ENCODE measurements around the gene FARS2.

FARS2 gene

DNA sequence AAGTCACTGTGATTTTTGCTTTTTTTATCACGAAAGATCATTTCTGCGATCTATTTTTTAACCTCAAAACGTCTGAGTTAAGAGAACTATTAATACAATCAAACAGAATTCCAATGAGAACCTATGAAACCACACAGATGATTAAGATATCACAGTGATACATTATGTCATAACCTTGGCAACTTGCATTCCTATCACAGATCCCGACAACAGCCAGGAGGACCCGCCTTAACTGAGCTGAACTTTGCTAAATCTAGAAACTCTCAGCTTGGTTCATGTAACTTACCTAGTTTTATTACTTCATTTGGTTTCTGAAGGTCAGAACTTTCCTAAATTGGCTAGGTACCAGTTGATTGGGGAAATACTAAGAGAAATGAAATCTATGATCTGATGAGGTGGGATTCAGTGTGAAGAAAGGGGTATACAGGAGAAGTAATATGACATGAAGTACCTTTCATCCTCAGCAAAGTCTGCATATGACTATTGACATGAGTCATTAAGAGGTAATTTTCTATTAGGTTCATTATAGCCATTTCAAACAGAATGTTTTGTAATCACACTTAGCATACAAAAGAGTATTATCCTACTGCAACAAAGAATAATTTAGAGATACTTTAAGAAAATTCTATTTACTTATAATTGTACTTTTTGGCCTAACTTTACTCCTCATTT lies 11.7 kb upstream of the FARS2 start:
- DNase-seq = no peak

- no peak for DNase-seq
These were observed 10.9 kb upstream of the FARS2 start for GRCh38 chr6:5250451-5250850.

DNA sequence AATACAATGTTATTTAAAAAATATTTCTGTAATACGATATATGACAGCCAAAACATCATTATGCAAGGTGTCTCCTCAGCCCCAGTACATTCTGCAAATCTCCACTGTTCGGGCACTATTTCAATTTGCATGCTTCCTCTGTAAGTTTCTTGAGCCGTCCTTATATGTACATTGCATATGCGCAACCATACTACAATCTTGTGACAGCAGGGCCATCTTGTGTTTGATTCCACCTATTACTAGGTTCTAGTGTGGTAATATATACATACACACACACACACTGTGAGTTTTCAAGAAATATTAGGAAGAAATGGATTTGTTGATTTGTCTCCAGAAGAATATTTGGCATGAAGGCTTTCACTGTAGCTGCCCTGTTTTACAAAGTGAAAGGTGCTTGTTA lies 10.4 kb upstream of the FARS2 start:
- DNase-seq = no peak

DNA sequence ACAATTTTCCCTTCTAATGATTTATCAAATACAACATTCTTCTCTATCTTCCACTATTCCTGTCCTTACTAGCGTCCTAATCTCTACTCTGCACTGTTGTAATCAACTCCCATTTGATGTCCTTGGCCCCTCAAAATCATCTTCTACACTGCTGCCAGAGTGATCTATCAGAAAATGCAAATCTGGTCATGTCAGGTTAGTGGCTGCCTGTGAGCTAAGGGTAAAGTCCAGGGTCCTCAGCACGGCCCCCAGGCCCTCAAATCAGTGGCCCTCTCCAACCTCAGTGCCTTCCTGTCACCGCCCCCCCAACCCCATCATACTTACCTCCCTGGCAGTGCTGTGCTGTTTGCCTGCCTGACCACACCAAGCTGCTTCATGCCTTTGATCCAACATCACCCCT lies 4.4 kb upstream of the FARS2 start:
- DNase-seq = no peak

DNA sequence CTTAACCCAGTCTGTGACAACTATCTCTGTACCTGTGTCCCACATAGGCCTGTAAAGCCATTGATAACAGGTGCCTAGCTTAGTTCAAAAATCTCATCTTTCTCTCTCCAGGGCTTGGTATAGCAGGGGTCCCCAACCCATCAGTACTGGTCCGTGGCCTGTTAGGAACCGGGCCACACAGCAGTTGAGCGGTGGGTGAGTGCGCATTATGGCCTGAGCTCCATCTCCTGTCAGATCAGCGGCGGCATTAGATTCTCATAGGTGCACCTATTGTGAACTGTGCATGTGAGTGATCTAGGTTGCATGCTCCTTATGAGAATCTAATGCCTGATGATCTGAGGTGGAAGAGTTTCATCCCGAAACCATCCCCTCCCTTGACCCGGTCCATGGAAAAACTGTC lies 3.9 kb upstream of the FARS2 start:
- DNase-seq = no peak

DNA sequence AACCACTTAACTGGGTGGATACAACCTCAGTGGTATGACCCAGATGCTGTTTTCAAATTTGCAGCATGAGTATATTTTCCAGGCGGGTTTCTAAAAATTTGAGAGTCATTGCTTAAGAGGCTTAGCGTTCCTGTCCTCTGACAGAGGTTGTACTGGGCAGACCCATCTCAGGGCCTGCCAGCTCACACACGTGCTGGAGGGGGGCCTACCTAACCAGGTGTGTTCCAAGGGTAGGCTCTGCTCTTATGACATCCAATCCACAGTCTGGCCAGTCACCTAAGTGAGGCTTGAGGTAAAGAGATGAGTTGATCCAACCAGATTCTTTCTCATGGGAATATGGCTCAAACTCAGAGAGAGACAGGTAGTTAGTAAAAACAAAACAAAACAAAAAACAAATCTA lies 1.9 kb upstream of the FARS2 start:
- DNase-seq = no peak

DNA sequence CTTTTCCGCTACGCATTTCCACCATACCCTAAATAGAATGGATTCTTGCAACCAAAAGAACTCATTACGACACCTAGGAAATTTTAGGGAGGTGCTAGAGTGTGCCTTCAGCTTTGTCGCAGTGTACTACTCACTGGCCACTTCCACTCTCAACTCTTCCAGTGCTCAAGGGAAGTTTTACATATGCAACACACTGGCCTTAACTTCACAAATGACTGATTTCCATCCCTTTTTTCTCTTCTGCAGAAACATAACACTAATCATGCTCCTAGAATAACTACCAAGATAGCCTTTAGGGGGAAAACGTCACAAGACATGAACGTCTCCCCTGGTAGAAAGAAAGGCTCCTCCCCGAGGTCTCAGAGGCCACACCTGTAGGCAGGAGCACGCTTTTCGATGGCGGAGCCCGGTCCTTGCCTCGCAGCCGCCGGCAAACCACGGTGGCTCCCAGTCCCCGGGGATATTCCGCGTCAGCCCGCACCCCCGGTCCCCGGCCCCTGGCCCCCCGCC lies 1.1 kb upstream of the FARS2 start:
- peak; percentile 73 for DNase-seq

GRCh38 chr6:5261545-5262109 lies 314 bp downstream of the FARS2 start:
- no peak for DNase-seq

GRCh38 chr6:5266423-5266822 lies 5.1 kb downstream of the FARS2 start:
- no peak for DNase-seq

DNA sequence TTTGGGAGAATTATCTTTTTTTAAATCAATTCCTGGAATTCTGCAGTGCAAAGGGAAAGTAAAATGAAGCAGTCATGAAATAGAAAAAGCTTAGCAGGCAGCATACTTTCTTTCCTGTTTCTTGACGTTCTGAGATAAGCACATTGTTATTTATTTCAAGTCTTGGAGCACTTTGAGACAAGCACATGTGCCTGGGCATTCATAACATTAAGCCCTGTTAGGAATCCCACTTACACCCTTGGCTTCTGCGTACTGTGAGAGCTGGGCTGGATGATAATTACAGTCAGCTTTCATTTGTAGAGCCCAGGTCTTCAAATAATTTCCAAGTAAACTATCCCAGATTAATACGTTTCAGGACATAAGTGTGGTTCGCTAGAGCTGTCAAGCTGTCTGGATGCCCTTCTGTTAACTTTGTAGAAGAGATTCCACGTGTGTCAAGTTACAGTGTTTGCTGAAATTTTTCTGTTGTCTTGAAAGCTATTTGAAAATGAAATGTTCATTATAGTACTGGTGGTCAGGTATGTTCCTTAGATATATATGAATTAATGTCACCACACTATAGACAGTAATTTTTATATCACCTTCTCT lies 8.9 kb downstream of the FARS2 start:
- no peak for DNase-seq

GRCh38 chr6:5271926-5272325 lies 10.6 kb downstream of the FARS2 start:
- no peak for DNase-seq

DNA sequence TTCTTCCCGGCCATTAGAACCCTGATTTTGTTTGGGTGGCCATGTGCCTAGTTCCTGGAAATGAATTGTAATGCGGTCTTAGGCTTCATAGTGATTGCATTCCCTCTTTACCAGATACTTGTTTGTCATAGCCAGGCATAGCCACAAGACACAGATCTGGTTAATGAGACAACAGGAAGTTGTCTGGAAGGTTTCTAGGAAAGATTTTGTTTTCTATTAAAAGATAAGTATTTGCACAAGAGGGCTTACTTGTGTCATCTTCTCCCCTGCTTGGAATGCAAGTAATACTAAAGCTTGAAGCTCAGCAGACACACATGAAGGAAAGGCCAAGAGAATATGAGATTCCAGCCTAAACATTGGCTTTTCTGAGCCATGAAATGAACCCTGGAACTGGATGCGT lies 12.9 kb downstream of the FARS2 start:
- DNase-seq = no peak

DNA sequence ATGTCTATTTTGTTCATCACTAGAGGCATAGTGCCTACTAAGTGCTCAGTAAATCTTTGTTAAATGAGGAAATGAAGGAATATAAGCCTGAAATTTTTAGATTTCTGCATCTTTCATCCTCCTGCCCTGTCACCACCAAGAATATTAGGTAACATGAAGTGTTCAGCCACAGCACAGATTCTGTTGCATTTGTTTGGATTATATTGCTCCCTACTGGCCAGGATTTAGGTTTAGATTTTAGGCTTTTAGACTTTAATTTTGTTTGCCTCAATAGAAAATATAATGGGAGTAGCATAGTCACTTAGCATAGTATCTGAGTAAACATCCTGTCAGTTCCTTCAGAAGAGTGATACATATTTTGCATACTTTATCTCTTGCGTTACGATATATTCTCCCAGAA lies 14.2 kb downstream of the FARS2 start:
- DNase-seq = no peak

DNA sequence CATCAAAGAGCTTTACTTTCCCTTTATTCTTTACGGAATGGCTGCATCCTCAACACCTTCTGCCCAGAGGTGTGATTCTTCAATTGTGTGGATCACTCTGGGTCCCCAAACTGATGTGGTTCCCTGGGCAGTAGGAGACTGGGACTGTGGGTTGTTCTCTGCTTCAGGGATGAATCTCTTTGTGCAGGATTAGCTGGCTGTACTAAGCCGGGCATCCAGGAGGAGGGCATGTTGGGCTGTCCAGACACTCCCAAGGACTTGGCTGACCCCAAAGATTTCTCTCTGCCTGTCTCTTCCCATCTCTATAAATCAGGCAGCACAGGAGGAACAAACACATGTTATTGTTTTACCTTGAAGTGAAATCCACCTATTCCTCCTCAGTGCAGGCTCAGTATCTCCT lies 15.3 kb downstream of the FARS2 start:
- DNase-seq = no peak

DNA sequence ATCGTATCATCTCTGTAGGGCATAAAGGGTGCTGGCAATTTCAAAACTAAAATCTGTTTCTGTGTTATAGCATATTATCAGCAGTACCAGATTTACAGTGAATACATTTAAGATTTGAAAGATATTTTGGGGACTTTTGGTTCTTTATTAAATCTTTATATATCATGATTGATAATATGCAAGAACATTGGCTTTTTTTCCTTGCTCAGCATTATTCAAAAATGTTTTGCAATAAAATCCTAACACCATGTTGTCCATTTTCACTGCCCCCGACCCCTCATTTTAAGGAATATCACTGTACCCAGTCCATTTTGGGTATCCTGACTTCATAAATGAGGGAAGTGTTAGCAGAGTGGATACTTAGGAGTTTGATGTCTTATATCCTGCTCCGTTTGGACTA lies 16.3 kb downstream of the FARS2 start:
- DNase-seq = no peak

- DNase-seq = no peak
These were observed 16.7 kb downstream of the FARS2 start for GRCh38 chr6:5278047-5278446.

DNA sequence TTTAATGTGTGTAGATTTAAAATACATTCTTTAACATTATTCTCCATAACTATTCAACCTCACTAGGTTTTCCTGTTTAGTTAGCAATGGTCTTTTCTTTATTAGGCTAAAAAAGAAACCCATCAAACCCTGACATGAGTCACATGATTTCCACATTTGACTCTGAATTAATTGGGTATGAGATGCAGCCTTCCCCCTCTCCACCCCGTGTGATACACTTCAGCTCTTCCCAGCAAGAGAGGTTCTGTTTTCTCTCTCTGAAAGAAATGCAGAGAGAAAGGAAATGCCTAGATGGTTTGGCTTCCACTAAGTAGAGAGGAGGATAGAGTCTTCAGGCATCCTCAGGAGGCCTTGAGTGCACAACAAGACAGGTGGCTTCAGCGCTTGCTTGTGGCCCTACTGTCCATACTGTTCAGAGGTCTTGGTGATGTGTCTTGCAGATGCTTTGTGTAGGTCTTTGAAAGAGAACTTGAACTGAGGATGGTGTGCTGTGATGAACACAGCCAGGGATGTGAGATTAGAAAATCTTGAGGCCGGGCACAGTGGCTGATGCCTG lies 17.3 kb downstream of the FARS2 start:
- no peak for DNase-seq

GRCh38 chr6:5279891-5280338 lies 18.6 kb downstream of the FARS2 start:
- no peak for DNase-seq

DNA sequence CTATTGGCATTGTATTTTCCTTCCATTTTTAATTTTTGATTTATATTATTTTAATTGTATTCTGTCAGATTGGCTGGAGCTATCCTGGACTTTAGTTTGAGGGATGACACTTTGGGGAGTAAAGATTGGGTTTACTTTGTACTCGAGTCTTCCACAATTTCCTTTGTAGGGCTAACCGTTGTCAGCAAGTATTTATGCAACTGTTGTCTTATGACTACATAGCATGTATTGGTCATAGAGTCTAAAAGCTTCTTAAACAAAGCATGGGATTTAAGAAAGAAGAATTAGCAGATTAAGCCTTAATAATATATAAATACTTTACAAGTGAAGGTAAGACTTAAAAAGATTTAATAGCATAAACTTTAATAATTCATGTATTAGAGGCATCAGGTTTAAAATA lies 19.6 kb downstream of the FARS2 start:
- DNase-seq = no peak

DNA sequence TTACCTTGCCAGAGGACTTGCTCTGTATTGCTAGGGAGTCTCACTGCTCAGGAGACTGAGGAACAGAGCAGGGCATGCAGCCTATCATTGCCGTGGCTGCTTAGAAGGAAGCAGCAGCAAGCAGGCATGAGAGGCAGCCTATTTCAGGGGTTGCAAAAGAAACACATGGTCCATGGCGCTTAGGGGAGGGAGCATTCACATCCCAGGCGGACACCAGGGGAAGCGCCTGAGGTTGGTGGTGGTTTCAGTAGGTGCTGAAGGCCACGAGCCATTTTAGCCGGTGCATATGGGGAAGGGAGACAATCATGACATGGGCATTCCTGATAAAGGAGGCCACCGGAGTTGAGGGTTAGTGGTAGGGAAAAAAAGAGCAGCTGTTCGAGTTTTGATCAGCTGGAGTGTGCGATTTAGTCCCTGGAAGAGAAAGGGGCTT lies 20.9 kb downstream of the FARS2 start:
- DNase-seq = no peak

- DNase-seq = no peak
These were observed 23.8 kb downstream of the FARS2 start for GRCh38 chr6:5285081-5285480.

- no peak for DNase-seq
These were observed 24.2 kb downstream of the FARS2 start for GRCh38 chr6:5285526-5285925.

DNA sequence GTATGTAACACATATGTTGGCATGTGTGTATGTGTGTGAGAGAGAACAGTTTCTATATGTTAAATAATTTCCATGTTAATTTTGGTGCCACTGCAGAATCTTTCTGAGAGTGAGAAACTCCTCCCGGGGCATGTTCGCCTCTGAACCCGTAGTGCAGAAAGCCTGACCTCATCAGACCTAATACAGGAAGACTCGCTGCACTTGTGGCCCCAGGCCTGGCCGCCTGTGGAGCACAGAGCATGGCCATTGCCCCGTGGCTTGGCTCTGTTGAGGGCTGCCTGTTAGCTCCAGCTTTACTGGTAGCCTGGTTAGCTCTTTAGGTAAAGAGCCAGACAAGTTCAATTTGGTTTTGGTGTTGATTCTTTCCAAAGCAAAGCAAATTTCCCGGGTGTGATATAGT lies 25.5 kb downstream of the FARS2 start:
- DNase-seq = no peak

Measured in activated gamma-delta T cell treated with Interleukin-2 at 50 U/mL for 16 hours (primary cell).